NCI-H1694 (cell line): Measurements from ENCODE around the gene TWF2.

Experiments used
- DNase-seq: peaks from one replicate; lab custom pipeline; 2025; lab: John Stamatoyannopoulos, UW

TWF2 gene

GRCh38 chr3:52202384-52203077, 36.4 kb downstream of the TWF2 start:
- no peak for DNase-seq

GRCh38 chr3:52200981-52201679, 37.8 kb downstream of the TWF2 start:
- DNase-seq = no peak

DNA sequence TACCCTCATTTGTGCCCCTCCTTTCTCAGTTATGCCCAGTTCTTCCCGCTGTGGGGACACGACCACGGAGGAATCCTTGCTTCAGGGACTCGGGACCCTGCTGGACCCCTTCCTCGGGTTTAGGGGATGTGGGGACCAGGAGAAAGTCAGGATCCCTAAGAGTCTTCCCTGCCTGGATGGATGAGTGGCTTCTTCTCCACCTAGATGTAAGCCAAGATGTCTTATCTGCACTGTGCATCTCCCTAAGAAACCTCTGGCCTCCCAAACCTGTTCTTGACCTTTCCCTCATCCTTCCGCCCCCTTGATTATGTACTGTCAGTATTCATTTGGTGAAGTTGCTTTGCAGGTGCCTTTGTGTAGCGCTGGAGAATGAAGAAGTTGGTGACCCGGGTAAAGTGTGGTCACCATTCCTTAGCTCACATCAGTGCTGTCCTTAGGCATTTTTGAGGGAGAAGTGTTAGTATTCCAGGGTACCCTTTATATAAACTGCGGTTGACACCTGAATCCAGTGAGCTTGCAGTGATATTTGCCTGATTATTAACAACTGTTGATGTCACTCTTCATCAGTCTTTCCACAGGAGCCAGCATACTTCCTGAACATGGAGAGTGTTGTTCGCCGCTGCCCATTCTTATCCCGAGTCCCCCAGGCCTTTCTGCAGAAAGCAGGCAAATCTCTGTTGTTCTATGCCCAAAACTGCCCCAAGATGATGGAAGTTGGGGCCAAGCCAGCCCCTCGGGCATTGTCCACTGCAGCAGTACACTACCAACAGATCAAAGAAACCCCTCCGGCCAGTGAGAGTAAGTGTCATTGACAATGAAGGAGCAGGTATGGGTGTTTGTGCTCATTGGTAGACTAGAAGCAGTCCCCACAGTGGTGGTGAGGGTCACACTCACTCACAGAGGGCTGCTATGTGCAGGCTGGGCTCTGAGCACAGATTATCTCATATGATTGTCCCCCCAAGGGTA, 40.0 kb downstream of the TWF2 start:
- DNase-seq = no peak

- peak; percentile 14 for DNase-seq
Measured at GRCh38 chr3:52197842-52198625, 40.9 kb downstream of the TWF2 start, which contains the start of gene ALAS1. ALAS1 (plus strand) TSS chr3:52198160; CDS start chr3:52199242, 1,082 bp downstream.

GRCh38 chr3:52197499-52197841, 41.5 kb downstream of the TWF2 start:
- no peak for DNase-seq

DNA sequence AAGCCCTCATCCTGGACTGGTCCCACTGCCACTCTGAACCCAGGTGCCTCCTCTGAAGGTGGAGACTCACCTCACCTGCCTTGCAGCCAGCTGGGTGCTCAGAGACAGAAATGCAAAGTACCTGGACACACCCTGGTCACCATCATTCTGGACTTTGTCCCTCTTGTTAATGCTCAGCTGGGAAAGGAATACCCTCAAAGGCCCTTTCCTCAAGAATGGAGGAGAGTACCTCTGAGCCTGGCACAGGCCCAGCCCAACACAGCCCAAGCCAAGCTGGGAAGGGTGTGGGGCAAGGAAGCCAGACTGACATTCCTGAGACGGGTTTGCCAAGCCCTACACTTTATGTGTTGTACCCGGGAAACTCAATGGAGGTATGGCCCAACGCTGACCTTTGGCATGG, 42.0 kb downstream of the TWF2 start:
- no peak for DNase-seq

GRCh38 chr3:52195823-52196331, 43.1 kb downstream of the TWF2 start:
- DNase-seq = no peak

GRCh38 chr3:52195291-52195597, 43.7 kb downstream of the TWF2 start:
- DNase-seq = no peak

GRCh38 chr3:52194485-52195290, 44.3 kb downstream of the TWF2 start:
- DNase-seq = no peak

DNA sequence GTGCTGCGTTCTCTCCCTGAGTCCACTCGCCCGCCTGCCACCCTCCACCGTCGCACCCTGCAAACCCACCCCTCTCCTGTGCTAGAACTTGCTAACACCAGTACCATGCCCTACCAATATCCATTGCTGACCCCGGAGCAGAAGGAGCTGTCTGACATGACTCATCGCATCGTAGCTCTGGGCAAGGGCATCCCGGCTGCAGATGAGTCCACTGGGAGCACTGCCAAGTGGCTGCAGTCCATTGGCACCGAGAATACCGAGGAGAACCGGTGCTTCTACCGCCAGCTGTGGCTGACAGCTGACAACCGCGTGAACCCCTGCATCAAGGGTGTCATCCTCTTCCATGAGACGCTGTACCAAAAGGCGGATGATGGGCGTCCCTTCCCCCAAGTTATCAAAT, 45.9 kb downstream of the TWF2 start:
- DNase-seq = no peak

DNA sequence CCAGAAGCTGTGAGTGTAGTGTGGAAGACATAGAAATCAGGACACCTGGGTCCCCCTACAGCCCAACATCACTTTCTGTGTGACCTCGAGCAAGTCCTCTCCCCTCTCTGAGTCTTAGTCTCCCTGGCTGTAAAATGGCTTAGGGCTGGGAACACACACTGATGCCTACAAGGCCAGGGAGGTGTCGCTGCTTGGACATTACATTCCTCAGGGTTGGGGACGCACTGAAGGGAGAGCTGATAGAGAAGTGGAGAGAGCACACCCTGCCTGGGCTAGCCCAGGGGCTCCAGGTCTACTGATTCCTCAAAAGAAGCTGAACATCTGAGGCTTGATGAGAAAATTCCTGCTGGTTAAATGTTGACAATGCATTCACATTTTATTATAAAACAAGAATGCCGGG, 47.3 kb downstream of the TWF2 start:
- no peak for DNase-seq

DNA sequence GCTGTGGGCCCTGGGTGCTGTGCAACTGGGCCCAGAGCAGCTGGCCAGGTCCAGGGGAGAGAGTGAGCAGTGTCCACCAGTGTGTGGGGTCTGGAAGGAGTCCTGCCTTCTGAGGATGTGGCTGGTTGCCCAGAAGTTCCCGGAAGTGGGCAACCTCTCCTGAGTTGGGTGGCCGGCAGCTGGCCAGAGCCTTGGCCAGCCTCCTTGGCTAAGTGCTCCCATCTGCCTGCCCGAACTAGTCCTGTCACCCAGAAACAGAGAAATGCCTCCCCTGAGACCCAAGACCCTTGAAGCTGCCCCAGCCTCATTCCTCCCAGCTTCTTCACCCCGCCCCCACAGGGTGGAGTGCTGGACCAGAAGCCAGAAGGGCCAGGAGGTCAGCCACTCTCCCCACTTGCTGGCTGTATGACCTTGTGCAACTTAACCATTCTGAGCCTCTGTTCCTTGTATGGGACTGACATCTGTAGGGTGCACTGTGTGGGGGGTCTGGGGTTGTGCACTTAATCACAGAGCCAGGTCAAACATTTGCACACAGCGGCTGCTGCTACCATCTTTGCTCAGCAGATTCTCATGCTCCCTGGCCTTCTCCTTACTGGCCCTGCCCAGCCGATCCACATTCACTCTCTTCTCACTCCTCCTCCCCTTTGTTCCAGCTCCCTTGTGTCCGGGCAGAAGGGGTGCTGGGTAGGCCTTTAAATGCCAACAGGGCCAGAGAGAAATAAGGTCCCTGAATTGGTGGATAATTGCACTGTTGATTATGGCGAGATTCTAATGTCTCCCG, 48.5 kb downstream of the TWF2 start:
- no peak for DNase-seq

DNA sequence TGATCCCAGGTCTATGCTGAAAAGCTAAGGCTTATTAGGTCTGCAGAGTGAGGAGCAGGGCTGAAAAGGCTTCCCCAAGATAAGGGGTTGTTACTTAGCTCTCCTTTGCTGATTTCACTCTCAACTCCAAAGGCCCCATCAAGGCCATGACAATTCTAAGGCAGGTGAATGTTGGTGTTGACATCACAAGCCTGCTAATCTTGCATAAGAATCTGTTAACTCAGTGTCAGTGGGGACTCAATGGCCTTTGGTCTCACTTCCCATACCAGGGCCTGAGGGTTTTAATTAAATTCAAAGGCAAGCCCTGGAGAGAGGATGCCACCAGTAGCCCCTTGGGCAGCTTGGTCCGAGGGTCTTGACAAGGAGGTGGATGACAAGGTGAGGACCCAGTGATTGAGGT, 50.4 kb downstream of the TWF2 start:
- DNase-seq = no peak

GRCh38 chr3:52186729-52187128, 52.2 kb downstream of the TWF2 start:
- DNase-seq = no peak

DNA sequence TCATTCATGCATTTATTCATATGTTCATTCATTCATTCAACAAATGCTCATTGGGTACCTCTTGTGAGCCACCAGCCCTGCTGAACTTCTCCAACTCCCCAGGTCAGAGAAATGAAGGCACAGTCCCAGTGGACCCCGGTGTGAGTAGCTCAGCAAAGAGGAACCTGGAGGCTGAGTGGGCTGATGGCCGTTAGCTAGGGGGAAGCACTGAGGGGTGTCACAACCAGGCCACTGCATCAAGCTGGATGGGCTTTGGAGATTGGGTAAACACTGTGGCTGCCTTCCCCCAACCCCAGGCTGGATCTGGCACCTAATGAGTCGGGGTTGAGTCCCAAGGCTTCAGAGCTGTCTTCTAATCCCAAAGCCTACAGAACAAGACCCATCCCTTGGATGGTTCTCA, 53.1 kb downstream of the TWF2 start:
- DNase-seq = no peak

DNA sequence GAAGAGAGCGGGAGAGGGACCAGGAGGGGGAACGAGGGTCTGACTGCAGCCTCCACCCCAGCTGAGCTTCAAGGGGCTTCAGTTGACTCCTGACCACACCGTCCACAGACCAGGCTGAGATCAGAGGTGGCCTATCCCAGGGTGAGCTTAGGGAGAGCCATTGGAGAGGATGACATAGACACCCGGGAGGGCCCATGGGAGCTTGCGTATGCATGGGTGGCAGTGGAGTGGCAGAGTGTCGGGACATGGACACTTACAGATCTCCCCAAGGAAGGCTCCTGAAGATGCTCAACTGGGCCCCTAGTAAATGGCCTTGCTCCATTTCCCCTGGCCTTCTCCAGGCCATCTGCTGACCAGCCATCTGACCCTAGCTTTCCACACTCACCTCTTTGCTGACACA, 53.6 kb downstream of the TWF2 start:
- DNase-seq = no peak

DNA sequence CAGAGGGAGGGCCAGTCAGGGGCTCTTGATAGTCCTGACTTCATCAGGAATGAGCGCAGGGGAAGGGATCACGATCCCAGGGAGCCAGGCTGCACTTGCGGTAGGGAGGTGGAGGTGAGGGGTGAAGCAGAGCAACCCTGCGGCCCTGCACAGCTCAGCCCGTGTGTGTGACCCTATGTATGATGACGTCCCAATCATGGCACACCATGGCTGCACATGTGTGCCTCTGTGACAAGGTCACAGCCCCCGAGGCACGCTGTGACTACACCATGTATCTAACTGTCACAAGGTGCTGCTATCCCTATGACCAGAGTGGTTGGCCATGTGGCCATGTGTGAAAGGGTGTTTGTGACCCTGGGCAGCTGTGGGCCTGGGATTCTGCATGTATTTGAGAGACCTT, 54.3 kb downstream of the TWF2 start:
- no peak for DNase-seq

GRCh38 chr3:52183786-52184445, 55.0 kb downstream of the TWF2 start:
- no peak for DNase-seq

GRCh38 chr3:52182691-52183090, 56.3 kb downstream of the TWF2 start:
- no peak for DNase-seq

DNA sequence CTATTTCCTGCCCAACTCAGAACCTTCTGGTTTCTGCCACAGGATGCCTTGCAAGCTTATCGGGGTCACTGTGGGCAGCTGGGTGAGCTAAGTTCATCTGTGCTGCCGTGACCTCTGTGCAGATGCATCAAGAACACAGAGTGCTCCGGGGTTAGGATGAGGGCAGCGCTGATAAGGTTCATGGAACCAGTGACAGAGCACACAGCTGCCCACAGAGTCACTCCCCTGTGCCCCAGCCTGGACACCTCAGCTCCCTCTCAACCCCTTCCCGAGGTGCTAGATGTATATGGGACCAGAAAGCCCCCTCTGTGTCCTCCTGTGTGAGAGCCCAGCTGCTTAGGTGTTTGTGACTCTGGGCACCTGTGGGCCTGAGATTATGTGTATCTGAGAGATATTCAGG, 56.8 kb downstream of the TWF2 start:
- DNase-seq = no peak
